Skeletal muscle cell (primary cell): Measurements from ENCODE around the gene IGHMBP2.
"Not testable (repeated sequence)": the region's sequence is repeated elsewhere in the genome, so short reads cannot be mapped to it uniquely, and the experiment has no call there.

Source experiments
- DNase-seq: peaks from one replicate; pipeline ENCODE4 v3.0.0-alpha.2; 2010; ENCODE audit warnings: low read depth
- H3K4me3 ChIP-seq: 2 replicates; pipeline ENCODE4 v1.5.1; 2011; ENCODE audit warnings: low read depth, mild to moderate bottlenecking, control low read depth, low read length, moderate library complexity

IGHMBP2 gene

GRCh38 chr11:68884827-68885226, 18.9 kb upstream of the IGHMBP2 start:
- H3K4me3 ChIP-seq, DNase-seq: not testable (repeated sequence)

DNA sequence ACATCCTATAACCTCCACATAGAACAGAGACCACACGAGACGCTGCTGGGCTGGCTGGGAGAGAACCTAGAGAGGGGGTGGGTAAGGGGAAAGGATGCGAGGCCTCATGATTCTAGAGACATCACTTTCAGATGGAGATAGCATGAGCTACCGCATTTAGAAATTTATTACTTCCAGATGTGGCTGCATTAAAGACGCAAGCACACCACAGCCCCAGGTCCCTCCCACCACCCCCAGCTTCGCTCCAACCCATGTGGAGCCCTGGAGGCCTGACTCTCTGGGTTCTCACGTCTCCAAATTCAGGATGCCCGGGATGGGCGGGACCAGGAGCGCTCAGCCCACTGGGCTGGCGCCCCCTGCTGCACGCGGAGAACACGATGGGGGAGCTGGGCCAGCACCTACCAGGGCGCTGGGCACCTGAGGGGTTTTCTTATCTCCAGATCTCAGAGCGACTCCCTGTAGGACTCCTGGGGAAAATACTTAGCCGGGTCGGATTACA, 13.7 kb upstream of the IGHMBP2 start:
- peak; percentile 94 for DNase-seq

GRCh38 chr11:68890490-68891231, 13.0 kb upstream of the IGHMBP2 start:
- H3K4me3 ChIP-seq, result no peak overlapping the region
- peak; percentile 82 for DNase-seq

More for the DNA sequence above, 13.7 kb upstream of the IGHMBP2 start:
- no peak overlapping the region for H3K4me3 ChIP-seq

- H3K4me3 ChIP-seq, result no peak overlapping the region
- DNase-seq, result no peak
Measured at GRCh38 chr11:68891351-68891948, 12.2 kb upstream of the IGHMBP2 start.

DNA sequence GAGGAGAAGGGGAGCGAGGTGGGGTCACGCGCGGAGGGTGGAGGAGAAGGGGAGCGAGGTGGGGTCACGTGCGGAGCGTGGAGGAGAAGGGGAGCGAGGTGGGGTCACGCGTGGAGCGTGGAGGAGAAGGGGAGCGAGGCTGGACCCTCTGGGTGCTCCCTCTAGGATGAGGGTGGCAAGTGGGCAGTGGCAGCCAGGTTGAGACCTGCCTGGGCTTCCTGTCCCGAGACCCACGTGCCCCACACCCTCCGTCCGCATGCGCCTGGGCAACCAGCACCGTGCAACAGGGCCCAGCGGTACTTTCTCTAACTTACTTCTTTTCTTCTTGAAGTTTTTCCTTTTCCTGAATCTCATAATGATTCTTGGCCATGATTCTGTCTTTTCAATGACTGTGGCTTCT, 11.1 kb upstream of the IGHMBP2 start:
- DNase-seq, result no peak
- no peak overlapping the region for H3K4me3 ChIP-seq

GRCh38 chr11:68893282-68893681, 10.4 kb upstream of the IGHMBP2 start:
- no peak for DNase-seq
- no peak overlapping the region for H3K4me3 ChIP-seq

DNA sequence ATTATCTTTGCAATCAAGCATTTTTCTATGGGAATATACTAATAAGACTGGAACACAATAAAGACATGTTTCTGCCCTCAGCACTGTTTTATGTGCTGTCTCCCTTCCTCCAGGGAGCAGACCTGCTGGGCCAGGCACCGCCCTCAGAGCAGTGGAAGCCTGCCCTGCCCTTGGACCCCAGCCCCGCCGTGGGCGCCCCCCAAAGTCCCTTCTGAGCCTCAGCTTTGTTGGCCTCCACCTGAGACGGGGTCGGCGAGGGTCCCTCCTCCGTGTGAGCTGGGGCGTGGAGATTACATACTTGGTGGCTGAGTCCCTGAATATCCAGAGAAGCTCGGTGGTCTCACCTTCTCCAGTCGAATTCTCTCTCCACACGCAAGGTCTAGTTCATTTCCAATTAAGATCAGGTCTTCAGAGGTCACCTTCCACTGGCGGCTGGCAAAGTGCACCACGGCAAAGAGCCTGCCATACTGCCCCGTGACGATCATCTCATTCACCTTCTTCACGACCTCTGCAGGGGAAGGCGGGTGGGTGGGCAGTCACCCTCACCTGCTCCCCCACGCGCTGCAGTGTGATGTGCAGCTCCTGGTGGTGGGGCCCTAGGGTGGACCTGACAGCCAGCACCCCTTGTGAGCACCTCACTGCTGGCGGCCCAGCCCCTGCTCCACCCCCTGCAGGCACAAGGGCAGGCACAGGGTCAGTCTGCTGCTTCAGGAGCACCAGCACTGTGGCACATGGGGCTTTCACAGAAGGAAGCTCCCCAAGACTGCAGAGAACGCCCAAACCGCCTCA, 7.3 kb upstream of the IGHMBP2 start:
- no peak overlapping the region for H3K4me3 ChIP-seq
- DNase-seq, result no peak

DNA sequence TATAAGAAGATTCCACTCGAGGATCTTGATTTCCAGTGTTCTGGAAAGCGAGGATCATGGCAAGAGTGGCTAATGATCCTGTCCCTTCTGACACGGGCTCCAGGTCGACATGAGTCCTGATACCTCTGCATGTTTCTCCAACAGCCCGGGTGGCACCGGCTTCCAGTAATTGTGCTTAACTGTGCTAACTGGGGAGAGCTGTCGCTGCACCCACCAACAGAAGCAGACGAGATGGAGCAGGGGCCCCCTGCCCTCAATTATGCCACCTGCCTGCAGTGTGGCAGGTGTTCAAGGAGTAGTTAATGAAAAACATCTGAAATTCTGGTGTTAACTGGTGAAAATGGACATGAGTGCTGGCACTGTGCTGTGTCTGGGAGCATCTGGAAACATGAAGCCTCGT, 6.2 kb upstream of the IGHMBP2 start:
- DNase-seq, result no peak
- no peak overlapping the region for H3K4me3 ChIP-seq

- H3K4me3 ChIP-seq, result no peak overlapping the region
- no peak for DNase-seq
Measured at GRCh38 chr11:68900835-68901381, 2.8 kb upstream of the IGHMBP2 start.

DNA sequence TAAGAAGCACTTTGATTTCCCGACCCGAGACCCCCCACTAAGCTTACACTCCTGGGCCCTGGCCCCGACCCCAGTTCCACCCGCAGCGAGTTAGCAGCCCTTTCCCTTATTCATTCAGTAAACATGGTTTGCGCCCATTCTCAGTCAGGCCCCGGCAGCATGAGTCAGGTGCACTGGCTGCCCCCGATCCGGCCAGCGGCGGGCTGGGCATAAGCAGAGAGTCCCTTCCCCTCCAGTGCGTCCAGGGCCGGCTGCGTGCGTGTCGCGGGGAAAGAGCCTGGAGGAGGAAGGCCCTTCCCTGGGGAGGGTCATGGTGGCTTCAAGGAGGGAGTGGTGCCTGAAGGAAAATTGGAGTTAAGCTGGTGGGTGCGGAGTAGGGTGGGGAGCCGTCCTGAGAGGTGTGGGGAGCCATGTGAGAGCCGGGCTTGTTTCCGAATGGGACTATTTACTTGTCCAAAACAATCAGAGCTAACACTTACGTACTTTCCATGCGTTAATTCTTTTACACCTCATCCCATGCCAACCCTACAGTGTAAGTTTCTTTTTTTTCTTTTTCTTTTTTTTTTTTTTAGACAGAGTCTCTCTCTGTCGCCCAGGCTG, 657 bp downstream of the IGHMBP2 start:
- H3K4me3 ChIP-seq, result peak overlapping the region; percentile 99
- no peak for DNase-seq

- no peak overlapping the region for H3K4me3 ChIP-seq
- no peak for DNase-seq
Measured at GRCh38 chr11:68905421-68906360, 2.0 kb downstream of the IGHMBP2 start.

- DNase-seq, result no peak
- no peak overlapping the region for H3K4me3 ChIP-seq
Measured at GRCh38 chr11:68908273-68908672, 4.6 kb downstream of the IGHMBP2 start.

DNA sequence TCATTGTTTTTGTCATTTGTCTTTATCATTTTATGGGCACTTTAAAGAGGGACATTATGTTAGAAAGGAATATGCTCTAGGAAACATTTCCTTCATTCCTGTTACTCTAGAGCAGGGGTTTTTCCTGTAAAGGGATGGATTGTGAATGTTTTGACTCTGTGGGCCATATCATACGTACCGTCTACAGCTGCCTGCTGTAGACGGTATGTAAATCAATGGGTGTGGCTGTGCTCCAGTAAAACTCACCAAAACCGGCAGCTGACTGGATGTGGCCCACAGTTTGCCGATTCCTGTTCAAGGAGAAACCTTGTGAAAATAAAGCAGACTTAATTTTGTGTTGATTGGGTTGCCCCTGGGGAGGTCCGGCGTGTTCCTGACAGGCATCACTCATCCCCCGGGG, 7.3 kb downstream of the IGHMBP2 start:
- H3K4me3 ChIP-seq, result no peak overlapping the region
- no peak for DNase-seq

GRCh38 chr11:68911731-68912130, 8.0 kb downstream of the IGHMBP2 start:
- H3K4me3 ChIP-seq, result no peak overlapping the region
- DNase-seq, result no peak

DNA sequence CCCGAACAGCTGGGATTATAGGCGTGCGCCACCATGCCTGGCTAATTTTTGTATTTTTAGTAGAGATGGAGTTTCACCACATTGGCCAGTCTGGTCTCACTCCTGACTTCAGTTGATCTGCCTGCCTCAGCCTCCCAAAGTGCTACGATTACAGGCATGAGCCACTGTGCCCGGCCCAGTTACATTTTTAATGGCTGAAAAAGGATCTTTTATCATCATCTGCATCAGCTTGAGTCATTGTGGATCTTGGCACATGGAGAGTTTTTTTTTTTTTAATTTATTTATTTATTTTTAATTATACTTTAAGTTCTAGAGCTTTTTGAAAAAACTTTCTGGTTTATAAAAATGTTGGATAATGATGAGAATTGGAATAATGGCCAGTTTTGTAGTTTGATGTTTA, 8.6 kb downstream of the IGHMBP2 start:
- H3K4me3 ChIP-seq, result no peak overlapping the region
- DNase-seq, result no peak

DNA sequence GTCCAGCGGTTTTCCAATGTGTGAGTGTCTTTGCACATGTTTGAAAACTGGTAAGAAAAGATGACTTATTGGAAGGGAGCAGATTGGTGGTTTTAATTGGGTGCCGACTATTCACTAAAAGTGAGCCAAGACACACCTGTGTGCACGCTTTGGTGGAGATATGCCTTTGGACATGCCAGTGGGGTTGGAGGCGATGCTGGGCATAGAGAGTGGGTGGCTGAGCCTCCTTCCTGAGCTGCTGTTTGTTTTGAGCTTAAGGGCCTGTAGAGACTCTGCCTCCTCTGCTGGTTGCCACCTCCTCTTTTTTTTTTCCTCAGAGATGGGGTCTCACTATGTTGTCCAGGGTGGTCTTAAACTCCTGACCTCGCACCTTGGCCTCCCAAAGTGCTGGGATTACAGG, 9.5 kb downstream of the IGHMBP2 start:
- no peak for DNase-seq
- no peak overlapping the region for H3K4me3 ChIP-seq

DNA sequence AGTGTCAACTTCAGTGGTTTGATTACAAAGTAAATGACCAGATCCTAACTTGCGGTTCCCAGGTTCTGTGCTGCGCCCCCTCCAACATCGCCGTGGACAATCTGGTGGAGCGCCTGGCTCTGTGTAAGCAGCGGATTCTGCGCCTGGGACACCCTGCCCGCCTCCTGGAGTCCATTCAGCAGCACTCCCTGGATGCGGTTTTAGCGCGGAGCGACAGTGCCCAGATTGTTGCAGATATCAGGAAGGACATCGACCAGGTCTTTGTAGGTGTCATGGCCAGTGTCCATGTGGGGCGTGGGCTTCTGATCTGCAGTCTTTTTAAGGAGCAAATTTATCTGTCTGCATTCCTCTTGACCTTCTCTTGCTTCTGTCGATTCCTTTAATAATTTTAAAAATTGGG, 11.1 kb downstream of the IGHMBP2 start:
- H3K4me3 ChIP-seq, result no peak overlapping the region
- no peak for DNase-seq

- DNase-seq, result no peak
Measured at GRCh38 chr11:68916439-68916838, 12.7 kb downstream of the IGHMBP2 start.

DNA sequence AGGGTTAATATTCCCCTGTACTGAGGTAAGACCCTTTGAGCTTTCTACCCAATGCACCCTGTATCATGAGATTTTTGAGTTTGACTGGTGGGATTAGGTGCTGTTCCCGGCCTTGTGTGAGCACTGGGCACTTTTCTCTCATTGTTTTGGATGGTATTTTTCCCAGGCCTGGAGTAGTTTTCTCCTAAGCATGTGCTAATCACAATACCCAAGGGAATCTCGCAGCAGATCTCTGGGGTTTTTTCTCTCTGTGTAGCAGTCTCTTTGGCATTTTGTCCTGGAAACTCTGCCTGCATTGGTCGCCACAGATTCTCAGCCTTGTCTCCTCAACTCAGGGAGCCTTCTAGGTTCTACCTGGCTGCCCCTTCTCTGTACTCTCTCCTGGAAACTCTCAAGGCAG, 19.9 kb downstream of the IGHMBP2 start:
- H3K4me3 ChIP-seq, result no peak overlapping the region
- no peak for DNase-seq

More at GRCh38 chr11:68916439-68916838, 12.7 kb downstream of the IGHMBP2 start:
- H3K4me3 ChIP-seq, result no peak overlapping the region
